KOPT-K1 (cell line): ENCODE results near the gene CCDC88C.

ENCODE experiments used
- H3K27ac ChIP-seq: fragments of 200-600 bp; sonication (generic); 2 replicates; pipeline ENCODE4 v1.5.1; 2016; ENCODE audit warnings: antibody characterized with exemption, mild to moderate bottlenecking, low read depth, low read length; ENCODE audit not compliant: poor library complexity, severe bottlenecking
- H3K36me3 ChIP-seq: fragments of 200-600 bp; sonication (generic); 2 replicates; pipeline ENCODE4 v1.5.1; 2017; ENCODE audit warnings: antibody characterized with exemption, mild to moderate bottlenecking, low read length, moderate library complexity; ENCODE audit not compliant: insufficient read depth
- H3K9me3 ChIP-seq: fragments of 200-600 bp; sonication (generic); 2 replicates; pipeline ENCODE4 v1.5.1; 2017; ENCODE audit warnings: antibody characterized with exemption, low read length, mild to moderate bottlenecking; ENCODE audit not compliant: insufficient read depth, poor library complexity, severe bottlenecking

CCDC88C gene

GRCh38 chr14:91381801-91382670 is 35.6 kb downstream of the CCDC88C start:
- no peaks in the 10 kb centered on the region for H3K9me3 ChIP-seq
- H3K27ac ChIP-seq = peak overlapping the region; percentile 43
- peaks cover 19% of the 10 kb centered on the region for H3K36me3 ChIP-seq

- H3K27ac ChIP-seq = no peak overlapping the region
- H3K9me3 ChIP-seq = no peaks in the 10 kb centered on the region
- peaks cover 19% of the 10 kb centered on the region for H3K36me3 ChIP-seq
These were observed 36.8 kb downstream of the CCDC88C start for GRCh38 chr14:91380610-91381371.

GRCh38 chr14:91380123-91380522 is 37.5 kb downstream of the CCDC88C start:
- Histone ChIP-seq H3K27ac (no peak overlapping the region), H3K36me3 (peaks cover 19% of the 10 kb centered on the region)

GRCh38 chr14:91379579-91379932 is 38.1 kb downstream of the CCDC88C start:
- Histone ChIP-seq H3K36me3 (peaks cover 19% of the 10 kb centered on the region), H3K9me3 (no peaks in the 10 kb centered on the region), H3K27ac (peak overlapping the region; percentile 33)

More at GRCh38 chr14:91380123-91380522, 37.5 kb downstream of the CCDC88C start:
- H3K9me3 ChIP-seq = no peaks in the 10 kb centered on the region

- peaks cover 19% of the 10 kb centered on the region for H3K36me3 ChIP-seq
- peak overlapping the region; percentile 33 for H3K27ac ChIP-seq
- no peaks in the 10 kb centered on the region for H3K9me3 ChIP-seq
These were observed 38.6 kb downstream of the CCDC88C start for GRCh38 chr14:91378930-91379578.

GRCh38 chr14:91377700-91378652 is 39.6 kb downstream of the CCDC88C start:
- Histone ChIP-seq H3K9me3 (no peaks in the 10 kb centered on the region), H3K36me3 (peaks cover 16% of the 10 kb centered on the region), H3K27ac (peak overlapping the region; percentile 75)

- H3K36me3 ChIP-seq = peaks cover 16% of the 10 kb centered on the region
- H3K27ac ChIP-seq = peak overlapping the region; percentile 75
- H3K9me3 ChIP-seq = no peaks in the 10 kb centered on the region
These were observed 40.8 kb downstream of the CCDC88C start for GRCh38 chr14:91376547-91377477.

GRCh38 chr14:91375720-91376452 is 41.7 kb downstream of the CCDC88C start:
- Histone ChIP-seq H3K36me3 (peaks cover 16% of the 10 kb centered on the region), H3K9me3 (no peaks in the 10 kb centered on the region), H3K27ac (peak overlapping the region; percentile 75)

- Histone ChIP-seq H3K27ac (peak overlapping the region; percentile 75), H3K36me3 (peaks cover 11% of the 10 kb centered on the region), H3K9me3 (no peaks in the 10 kb centered on the region)
These were observed 42.5 kb downstream of the CCDC88C start for GRCh38 chr14:91374879-91375702.

- Histone ChIP-seq H3K27ac (peak overlapping the region; percentile 75), H3K36me3 (peaks cover 8% of the 10 kb centered on the region), H3K9me3 (no peaks in the 10 kb centered on the region)
These were observed 43.2 kb downstream of the CCDC88C start for GRCh38 chr14:91374287-91374878.

GRCh38 chr14:91373591-91374254 is 43.9 kb downstream of the CCDC88C start:
- no peaks in the 10 kb centered on the region for H3K9me3 ChIP-seq
- H3K36me3 ChIP-seq = peaks cover 1% of the 10 kb centered on the region
- H3K27ac ChIP-seq = peak overlapping the region; percentile 75
